ENCODE data around the gene IL1RN.

The IL1RN gene

DNA sequence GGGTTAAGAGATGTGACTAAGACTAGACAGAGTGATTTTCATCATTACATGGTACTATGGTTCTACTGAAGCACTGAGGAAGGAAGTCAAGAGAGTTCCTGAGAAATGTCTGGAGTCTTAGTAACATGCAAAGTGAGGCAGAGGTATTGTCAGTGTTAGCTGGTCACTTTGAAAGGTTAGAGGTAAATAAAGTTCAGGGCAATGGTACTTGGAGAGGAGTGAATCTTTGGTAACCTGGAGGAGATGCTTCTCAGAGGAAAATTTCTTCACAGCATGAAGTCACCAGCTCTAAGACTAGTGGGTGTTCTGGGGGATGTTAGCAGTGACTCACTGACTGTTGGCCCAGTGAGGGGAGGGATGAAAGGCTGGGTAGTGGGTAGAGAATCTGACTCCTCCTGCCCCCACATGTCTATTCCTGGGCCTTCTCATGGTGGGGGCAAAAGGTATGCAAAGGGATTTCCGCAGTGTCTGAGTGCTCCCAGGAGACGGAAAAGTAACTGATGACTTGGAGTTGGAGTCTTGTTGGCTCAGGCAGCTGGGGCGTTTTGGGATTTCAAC, 23.3 kb upstream of the IL1RN start:
- DNase-seq, result no peak

DNA sequence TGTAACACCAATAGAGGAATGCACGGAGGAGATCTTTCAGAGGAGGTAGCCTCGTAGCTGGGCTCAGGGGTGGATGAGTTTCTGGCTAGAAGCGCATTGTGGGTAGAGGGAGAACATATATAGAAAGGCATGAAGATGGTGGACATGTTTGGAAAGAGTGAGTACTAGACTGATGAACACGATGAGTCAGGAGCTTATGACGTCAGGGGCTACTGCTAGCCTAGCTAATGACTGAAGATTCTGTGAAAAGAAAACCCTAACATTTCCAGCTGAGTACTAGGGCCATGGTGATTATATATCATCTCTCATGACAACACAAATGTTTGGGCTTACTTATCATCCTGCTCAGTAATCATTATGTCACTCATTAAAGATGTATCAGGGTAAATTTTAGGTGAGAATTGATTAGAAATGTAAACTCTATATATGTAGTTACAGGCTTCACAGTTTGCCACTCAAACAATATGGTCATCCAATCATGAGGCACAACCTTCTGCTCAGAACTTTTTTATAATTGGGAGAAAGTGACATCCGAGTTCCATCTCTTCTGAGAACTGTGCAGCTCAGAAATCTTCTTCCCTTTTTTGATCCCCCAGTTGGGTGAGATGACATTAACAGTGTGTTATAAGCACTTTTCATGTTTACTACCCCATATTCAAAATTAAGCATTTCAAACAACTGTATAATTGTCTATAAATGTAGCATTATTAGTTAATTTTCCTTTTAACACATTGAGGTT, 22.2 kb upstream of the IL1RN start:
- no peak for DNase-seq

DNA sequence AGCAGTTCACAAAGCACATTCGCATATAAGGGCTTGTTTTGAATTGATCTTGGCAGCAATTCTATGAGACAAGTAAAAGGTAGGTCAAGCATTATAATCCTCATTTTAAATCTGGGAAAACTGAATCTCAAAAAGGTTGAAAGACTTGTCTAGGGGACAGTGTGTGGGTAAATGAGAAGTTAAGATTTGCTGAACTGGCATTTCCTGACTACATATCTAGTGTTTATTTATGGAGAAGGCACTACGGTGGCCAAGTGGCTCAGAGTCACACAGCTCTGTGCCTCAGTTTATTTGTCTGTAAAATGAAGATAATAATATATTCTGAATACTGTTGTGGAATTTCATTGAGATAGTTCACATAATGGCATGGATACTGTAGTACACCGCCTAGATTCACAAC, 16.3 kb upstream of the IL1RN start:
- DNase-seq, result peak; percentile 36

DNA sequence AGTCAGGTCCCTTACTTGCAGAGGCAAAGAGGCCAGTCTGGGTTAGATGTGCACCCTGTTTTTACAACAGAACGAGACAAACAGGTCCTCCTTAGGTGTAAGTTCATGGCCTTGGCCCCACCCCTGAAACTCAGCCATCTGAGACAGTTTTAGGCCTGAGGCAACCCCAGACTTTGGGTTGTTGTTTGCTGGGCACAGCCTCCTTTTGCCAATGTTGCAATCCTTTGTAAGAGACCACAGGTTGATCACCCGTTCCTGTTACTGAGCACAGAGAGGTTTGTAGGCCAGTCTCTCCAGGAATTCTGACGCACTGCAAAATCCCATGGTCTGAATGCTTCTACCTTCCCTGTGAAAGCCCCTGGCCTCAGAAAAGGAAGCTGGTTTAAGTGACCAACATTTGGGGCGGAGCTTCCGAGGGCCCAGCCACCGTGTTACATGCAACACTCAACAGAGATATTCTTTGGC, 15.5 kb upstream of the IL1RN start:
- no peak for DNase-seq

DNA sequence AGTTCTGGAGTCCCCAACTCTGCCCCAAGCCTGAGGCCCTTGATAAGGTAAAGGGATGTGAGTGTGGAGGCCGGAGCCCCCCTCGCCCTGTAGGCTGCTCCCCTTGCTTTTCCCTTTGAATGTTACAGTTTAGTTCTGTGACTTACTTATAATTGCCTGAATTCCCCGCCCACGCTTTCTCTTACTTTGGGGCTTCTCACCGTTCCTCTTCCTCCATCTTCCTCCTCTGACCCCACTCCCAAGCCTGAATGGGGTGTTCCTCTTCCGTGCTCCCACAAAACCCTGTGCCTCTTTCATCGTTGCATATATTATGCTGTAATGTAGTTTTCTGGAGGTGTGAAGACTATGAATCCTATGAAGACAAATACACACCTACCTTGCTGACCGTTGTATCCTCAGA, 15.0 kb upstream of the IL1RN start:
- no peak for DNase-seq

DNA sequence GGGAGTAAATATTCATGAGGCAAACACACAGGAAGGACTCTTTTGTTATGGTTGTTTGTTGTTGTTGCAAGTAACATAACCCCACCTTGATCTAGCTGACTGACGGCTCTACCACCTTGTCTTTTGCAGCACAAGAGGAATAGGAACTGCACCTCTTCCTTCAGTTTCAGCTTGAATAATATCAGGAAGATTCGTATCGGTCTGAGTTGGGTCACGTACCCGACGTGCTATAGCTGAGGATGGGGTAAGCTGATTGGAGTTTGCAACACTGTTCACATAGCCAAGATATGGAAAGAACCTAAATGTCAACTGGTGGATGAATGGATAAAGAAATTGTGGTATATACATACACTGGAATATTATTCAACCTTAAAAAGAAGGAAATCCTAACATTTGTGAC, 14.5 kb upstream of the IL1RN start:
- DNase-seq, result no peak

DNA sequence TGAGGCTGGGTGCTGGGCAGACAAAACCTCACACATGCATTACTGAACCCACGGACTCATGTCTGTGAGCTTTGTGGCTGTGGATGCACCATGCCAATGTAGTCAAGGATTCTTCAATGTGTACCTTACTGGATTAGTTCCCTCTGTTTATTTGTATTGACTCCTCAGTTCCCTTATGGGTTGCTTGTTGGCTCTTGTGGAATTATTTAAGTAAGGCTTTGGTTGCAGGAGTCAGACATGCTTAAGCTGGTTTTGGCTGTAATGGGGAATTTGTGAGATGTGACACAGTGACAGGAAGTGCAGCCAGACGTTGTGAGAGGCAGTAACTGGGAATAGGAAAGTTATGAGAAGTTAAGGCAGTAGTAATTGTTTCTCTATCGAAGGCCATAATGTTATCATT, 13.6 kb upstream of the IL1RN start:
- no peak for DNase-seq

DNA sequence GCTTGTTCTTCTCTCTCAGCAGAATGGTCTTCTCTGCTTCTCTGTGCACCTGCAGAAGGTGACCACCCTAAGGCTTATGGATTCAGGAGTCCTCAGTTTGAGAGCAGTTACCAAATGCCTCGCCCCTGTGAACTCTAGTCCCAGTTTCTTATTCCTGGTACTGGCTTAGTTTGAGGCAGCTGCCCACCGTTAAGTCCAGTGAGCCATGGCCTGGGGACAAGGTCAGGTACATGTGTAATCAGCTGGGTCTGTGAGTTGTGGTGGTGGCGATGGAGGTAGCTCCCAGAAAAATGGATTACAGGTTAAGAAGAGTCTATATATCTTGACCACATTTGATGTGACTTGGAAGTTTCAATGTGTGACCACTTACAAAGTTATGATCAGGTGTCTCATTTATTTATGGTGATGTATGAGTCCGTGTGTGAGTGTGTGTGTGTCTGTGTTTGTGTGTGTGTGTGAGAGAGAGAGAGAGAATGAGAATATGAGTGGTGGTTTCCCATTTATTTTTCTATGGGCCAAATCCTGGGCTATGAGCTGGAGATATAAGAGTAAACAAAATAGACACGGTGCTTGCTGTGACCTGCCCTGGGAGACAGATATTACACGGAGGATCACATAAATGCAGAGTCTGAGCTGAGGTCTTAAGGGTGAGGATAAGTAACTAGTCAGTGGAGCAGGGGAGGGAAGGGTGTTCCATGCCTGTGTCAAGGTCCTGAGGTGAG, 13.0 kb upstream of the IL1RN start:
- no peak for DNase-seq

DNA sequence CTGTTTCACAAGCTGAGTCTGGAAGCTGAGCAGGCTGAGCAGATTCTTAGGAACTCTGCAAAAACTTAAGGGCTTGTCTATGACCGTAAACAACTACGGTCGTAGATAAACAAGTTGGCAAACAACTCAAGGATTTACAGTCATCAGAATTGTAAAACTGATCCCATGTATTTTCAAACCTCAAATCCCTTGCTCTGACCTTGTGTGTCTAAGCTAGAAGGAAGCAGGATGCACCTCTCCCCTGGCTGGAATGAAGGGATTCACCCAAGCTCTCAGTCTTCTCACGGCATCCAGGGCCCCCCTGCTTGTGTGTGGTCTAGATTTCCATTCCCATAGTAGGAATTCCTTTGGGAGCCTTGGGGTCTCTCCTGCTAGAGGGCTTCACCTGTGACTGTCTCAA, 12.4 kb upstream of the IL1RN start:
- no peak for DNase-seq

DNA sequence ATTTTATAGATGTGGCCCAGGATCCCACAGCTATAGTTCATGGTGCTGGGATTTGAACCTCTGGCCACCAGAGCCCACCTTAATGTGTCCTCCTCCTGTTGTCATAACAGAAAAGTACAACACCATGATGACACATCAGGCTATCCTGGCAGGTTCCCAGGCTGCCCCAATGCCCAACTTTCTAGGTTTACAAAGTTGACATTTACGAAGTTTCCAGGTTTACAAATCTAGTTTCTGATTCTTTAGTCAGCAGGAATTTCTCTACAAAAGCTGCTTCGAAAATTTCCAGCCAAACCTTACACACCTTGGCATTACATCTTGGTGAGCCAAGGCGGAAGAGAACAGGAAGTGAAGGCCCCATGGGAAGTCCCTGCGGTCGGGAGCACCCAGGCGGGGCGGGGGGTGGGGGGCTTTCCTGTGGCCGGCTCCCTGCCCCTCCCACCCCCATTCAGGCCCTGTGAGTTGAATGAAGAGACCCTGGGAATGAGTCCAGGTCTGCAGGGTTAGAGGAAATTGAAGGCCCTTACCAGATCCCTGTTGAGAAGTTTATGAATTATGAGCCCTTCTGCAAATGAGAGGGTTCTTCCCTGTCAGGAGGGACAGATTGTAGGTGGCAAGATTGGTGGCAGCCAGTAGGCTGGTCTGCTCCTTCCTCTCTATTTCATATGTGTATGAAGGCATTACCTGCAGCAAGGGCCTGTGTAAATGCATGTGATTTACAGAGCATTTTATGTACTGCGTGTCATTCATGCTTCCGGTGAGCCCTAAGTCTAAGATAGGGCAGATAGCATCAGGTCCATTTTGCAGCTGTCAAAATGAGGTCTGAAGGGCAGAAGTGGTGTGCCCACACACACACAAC, 11.1 kb upstream of the IL1RN start:
- no peak for DNase-seq

DNA sequence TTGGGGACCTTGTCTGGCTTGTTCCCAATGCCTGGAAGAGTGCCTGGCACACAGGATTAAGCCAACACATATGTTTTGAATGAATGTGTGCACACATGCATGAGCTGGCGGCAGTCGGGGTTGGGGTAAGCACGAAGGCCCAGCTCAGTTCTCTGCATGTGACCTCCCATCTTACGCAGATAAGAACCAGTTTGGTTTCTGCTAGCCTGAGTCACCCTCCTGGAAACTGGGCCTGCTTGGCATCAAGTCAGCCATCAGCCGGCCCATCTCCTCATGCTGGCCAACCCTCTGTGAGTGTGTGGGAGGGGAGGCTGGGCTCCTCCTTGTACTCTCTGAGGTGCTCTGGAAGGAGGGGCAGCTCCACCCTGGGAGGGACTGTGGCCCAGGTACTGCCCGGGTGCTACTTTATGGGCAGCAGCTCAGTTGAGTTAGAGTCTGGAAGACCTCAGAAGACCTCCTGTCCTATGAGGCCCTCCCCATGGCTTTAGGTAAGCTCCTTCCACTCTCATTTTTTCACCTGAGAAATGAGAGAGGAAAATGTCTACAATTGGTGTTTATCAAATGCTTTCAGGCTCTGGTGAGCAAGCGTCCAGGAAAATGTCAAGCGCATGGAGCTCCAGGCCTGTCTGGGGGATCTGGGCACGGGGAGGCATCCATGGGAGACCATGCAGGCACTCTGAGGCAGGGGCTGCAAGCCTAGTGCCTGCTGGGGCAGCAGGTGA, 9.7 kb upstream of the IL1RN start:
- no peak for DNase-seq

DNA sequence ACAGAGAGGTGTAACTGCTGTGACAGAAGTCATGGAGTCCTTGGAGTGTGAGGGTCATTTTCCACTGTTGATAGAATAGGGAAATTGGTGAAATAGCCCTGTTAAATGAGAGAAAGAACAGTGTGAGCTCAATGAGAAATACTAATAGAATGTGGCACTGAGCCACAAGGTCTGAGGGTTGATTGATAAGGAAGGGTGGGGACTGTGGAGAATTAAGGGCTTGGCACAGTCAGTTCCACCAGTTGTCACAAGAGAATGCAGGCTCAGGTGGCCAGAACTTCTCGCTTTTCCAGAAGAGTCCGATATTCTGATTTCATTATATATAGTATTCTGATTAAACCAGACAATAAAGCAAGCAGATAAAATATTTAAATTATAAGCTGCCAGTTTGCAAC, 9.1 kb upstream of the IL1RN start:
- DNase-seq, result no peak

DNA sequence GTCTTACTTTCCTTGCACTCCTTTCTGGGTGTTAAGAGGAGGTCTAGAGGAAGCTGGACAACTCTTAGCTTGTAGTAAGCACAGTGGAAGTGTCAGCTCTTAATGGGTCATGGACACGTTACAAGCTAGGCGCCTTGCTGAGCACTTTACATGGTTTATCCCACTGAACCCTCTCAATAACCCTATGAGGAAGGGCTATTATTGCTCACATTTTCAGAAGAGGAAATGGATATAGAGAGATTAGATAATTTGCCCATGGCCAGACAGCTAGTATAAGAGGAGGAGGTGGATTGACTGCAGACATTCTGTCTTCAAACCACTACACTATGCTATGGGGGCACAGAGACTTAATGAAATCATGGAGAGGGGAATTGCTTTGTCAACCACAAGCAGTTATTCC, 8.3 kb upstream of the IL1RN start:
- no peak for DNase-seq

DNA sequence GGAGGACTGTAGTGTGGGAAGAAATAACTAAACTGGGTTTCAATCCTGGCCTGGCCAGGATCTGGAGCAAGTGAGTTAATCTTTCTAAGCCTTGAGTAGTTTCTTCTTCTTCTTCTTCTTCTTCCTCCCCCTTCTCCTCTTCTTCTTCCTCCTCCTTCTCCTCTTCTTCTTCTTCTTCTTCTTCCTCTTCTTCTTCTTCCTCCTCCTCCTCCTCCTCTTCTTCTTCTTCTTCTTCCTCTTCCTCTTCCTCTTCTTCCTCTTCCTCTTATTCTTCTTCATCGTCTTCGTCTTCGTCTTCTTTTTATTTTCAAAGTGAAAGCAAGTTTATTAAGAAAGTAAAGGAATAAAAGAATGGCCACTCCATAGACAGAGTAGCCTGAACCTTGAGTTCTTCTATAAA, 6.5 kb upstream of the IL1RN start:
- no peak for DNase-seq

DNA sequence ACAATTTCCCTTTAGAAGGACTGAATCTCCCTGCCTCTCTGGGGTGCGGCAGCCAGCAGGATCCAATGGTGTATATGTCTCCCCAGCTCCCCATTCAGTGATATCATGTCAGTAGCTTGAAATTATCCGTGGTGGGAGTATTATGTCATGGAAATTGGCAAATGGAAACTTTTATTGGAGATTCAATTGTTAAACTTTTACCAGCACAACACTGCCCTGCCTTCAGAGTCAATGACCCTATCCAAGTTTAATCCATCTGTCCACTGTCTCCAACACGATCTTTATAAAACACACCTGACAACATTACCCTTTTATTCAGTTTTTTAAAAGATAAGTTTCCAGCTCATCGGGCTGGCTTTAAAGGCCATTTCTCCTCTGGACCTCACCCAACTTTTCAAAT, 5.0 kb upstream of the IL1RN start:
- DNase-seq, result no peak

DNA sequence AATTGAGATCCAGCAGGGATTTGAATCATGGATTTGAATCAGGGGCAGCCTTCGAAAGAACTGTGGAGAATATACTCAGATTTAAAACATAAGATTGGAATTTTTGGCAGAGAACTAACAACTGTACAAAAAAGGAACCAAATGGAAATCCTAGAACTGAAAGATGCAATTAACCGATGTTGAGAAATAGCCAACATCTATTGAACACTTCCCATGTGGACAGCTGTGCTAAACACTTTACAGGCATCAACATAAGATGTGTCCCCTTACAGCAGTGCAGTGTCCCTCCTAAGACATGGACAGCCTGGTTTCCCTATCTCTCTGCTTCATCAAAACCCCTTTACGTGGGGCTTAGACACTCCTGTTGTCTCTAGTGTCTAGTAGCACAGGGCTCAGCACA, 3.7 kb upstream of the IL1RN start:
- no peak for DNase-seq

DNA sequence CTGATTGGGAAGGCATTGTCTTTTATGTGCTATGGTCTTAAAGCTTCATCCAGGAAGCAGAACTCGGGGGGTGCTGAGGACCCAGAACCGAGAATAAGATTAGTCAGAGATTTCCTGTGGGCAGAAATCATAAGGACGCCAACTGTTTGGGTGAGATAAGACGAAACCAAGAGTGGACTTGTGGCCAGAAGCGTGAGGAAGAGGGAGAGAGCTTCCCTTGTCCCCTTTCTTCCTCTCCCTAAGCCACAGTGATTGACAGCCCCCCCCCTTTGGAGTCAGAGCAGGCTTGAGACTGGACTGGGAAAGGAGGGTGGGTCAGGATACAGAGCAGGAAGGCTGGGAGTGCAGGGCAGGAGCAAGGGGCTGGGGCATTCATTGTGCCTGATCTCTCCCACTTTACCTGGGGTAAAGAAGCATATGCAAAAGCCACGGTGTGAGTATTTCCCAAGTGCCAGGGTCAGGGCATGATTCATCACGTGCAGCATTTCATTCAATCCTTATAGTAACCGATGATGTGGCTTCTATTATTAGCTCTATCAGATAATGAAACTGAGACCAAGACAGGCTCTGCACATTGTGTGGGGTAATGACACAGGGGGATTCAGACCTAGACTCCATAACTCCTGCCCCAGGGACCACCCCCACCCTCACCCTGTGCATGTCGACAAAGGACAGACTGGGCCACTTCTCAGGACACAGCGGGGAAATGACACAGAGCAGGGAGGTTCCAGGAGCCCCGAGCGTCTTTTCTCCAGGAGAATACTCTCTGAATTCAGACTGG, 3.0 kb upstream of the IL1RN start:
- DNase-seq, result no peak

DNA sequence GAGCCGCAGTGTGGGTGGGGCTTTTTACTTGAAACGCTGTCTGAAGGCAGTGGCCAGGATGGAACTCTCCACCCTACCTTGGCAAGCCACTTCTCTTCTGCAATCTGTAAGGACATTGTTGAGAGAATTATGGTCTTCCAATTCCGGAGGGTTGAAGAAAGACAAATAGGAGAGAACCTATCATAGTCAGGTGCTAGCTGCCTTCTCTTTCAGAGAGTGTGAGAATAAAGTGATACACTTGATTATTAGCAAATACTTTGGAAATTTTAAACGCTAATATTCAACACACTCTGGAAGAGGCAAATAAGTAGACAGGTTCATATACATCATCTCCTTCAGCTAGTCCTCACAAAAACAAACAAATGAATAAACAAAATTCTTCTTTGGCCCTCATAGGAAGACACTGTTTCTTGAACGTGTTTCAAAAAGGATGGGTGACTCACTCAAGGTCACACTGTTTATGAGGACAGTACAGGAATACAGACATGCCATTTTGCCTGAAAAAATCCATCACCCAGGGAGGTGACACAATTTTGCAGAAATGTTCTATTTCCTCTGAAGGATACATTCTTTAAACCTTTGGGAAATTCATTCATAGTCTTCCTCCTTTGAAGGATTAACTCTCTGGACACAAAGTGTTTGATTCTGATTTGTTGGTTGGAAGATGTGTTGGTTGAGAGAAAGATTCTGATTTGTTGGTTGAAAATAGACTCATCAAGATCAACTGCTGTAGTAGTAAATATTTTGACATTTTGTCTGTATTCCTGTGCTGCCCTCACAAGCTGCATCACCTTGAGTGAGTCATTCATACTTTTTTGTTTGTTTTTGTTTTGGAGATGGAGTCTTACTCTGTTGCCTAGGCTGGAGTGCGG, 2.2 kb upstream of the IL1RN start:
- no peak for DNase-seq

DNA sequence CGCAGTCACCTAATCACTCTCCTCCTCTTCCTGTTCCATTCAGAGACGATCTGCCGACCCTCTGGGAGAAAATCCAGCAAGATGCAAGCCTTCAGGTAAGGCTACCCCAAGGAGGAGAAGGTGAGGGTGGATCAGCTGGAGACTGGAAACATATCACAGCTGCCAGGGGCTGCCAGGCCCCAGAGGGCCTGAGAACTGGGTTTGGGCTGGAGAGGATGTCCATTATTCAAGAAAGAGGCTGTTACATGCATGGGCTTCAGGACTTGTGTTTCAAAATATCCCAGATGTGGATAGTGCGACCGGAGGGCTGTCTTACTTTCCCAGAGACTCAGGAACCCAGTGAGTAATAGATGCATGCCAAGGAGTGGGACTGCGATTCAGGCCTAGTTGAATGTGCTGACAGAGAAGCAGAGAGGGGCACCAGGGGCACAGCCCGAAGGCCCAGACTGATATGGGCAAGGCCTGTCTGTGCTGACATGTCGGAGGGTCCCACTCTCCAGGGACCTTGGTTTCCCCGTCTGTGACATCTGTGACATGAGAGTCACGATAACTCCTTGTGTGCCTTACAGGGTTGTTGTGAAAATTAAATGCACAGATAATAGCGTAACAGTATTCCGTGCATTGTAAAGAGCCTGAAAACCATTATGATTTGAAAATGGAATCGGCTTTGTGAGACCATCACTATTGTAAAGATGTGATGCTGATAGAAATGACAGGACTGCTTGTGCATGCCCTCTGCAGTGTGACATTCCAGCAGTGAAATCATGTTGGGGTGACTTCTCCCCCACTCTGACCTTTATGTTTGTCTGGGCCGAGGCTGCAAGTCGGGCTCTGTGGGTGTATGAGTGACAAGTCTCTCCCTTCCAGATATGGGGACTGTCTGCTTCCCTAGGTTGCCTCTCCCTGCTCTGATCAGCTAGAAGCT, 510 bp downstream of the IL1RN start:
- no peak for DNase-seq
